RPMI8226 (cell line): ENCODE measurements around the gene LARP6.

ENCODE experiments used
- DNase-seq: peaks from one replicate; pipeline ENCODE4 v3.0.0-alpha.2; 2015

Gene LARP6

DNA sequence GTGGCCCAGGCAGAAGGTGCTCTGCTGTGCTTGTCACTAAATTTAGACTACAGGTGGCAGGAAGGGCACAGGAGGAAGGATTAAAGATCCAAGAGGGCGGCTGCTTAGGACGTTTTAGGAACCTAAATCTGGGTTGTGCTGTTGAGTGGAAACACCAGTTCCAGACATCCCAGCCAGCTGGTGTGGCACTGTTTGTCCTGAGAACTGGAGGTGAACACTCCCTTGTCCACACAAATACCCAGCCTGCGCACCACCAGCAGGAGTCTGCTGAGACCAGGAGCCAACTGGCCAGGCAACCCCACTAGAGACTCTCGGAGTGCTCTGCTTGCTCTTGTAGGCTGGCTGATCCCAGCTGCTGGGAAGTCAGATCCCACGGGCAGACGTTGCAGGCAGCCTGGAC is 60.3 kb downstream of the LARP6 start:
- DNase-seq, result peak; percentile 24

GRCh38 chr15:70792171-70792573 is 61.8 kb downstream of the LARP6 start:
- DNase-seq, result no peak

DNA sequence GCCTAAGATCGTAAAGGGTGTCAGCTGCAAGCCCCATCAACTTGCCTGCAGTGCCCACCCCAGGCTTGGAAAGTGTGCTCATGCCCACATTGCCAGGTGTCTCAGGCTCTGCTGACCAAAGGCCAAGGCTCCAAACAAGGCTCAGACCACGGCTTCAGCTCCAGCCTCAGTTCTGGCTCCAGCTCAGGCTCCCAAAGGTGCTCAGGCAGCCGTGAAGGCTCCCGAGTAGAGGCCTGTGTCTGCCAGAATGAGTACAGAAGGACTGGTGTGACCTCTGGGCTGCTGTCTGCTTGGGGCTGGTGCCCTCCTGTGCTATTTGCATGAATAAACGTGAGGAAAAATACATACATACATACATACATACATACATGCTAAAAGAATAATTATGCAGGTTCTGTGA is 62.7 kb downstream of the LARP6 start:
- no peak for DNase-seq

GRCh38 chr15:70789213-70789612 is 64.7 kb downstream of the LARP6 start:
- no peak for DNase-seq

DNA sequence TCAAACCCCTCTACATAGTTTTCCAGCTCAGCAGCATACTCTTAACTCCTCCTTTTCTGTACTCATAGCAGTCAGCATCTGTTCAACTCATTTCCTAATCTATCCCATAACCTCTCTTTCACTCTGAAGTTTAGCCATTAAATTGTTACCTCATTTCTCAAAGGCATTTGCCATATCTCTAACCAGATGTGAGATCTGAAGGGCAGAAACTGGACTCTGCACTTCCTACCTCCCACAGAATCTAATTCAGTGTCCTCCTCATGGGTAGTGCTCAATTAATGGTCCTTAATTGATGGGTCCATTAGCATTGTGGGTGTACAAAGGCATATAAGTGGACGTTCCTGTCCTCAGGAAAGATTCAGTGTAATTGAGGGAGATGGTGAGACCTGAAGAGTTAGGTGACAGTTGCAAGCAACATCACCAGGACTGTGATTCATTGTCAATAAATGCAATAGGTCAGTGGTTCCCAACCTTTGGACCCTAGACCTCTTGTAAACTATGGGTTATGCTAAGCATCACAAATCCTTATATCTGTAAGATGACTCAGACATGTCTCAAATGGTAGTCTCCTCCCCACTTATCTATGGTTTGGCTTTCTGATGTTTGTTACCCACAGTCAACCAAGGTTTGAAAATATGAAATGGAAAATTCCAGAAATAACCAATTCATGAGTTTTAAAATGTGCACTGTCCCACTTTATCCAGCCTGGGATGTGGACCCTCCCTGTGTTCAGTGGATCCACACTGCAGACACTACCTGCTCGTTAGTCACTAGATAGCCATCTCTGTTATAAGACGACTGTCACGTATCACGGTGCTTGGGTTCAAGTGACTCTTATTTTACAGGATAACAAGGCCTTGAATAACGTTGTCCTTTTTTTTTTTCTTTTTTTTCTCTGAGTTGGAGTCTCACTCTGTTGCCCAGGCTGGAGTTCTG is 65.6 kb downstream of the LARP6 start:
- DNase-seq, result no peak

DNA sequence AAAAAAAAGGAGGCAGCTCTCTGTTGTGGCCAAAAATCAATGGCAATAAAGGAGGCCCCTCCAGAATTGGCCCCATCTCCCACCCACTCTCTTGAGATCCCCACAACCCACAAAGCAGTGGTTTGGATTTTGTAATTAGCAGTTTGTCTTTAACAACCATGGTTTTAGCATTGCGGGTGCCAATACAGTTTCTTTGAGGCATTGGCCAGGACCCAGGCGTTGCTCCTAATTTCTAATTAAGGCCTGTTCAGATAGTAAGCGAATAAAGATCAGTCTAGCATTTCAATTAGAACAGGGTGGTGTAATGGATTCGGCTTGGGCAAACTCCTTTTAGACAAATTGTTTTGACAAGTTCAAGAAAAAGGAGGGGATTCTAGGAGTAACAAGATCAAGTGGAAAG is 67.0 kb downstream of the LARP6 start:
- no peak for DNase-seq

DNA sequence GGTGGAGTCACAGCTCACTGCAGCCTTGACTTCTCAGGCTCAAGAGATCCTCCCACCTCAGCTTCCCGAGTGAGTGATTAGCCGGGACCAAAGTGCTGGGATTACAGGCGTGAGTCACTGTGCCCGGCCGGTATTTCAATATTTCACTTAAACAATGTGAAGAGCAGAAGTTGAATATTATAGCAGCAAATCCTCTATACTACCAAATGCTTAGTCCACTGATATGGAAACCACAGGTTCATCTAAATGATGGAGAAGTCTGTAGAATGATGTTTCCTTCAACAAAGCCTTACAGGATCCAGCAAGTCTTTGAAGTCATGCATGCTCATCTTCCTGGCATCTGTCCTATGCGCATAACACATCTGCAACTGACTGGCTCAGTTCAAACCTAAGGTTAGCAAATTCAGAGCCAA is 70.3 kb downstream of the LARP6 start:
- DNase-seq, result peak; percentile 53

DNA sequence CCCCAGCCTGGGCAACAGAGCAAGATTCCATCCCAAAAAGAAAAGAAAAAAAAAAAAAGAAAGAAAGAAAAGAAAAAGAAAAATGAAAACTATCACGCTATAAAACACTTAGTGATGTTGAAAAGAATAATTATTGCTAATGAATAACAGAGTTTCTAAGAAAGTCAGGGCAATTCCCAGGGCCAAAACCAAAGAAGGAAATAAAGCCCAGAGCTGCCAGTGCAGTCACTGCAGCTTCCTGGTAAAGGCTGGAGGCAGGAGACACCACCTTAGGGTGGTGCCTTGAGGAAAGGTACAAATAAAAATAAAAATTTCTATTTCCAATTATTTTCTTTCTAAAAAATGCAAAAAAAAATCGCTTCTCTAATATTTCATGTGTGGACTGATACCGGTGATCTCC is 70.9 kb downstream of the LARP6 start:
- no peak for DNase-seq

GRCh38 chr15:70781236-70781635 is 72.7 kb downstream of the LARP6 start:
- no peak for DNase-seq
